GM04504 (cell line): ENCODE measurements around the gene ZNF280D.
"Not testable (repeated sequence)": the region's sequence is repeated elsewhere in the genome, so short reads cannot be mapped to it uniquely, and the experiment has no call there.

Experiments
- DNase-seq: peaks from one replicate; pipeline ENCODE4 v3.0.0-alpha.2; 2012; ENCODE audit warnings: low read depth

ZNF280D gene

GRCh38 chr15:56733136-56734012, at the start of gene ZNF280D:
TSS of gene ZNF280D (minus strand) at chr15:56733509. CDS start at chr15:56707109, 26,400 bp downstream.
- peak; percentile 79 for DNase-seq

GRCh38 chr15:56782306-56782705, 49.0 kb upstream of the ZNF280D start:
- no peak for DNase-seq

GRCh38 chr15:56781666-56782065, 48.4 kb upstream of the ZNF280D start:
- DNase-seq, result no peak

DNA sequence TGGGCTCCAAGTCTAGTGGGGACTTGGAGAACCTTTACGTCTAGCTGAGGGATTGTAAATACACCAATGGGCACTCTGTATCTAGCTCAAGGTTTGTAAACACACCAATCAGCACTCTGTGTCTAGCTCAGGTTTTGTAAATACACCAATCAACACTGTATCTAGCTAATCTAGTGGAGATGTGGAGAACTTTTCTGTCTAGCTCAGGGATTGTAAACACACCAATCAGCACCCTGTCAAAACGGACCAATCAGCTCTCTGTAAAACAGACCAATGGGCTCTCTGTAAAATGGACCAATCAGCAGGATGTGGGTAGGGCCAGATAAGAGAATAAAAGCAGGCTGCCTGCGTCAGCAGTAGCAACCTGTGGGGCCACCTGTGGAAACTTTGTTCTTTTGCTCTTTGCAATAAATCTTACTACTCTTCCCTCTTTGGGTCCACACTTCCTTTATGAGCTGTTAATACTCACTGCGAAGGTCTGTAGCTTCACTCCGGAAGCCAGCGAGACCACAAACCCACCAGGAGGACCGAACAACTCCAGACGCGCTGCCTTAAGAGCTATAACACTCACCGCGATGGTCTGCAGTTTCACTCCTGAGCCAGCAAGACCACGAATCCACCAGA, 46.9 kb upstream of the ZNF280D start:
- not testable (repeated sequence) for DNase-seq

GRCh38 chr15:56779449-56779848, 46.1 kb upstream of the ZNF280D start:
- not testable (repeated sequence) for DNase-seq

GRCh38 chr15:56778761-56779160, 45.5 kb upstream of the ZNF280D start:
- DNase-seq, result no peak

- no peak for DNase-seq
These were observed 43.5 kb upstream of the ZNF280D start for GRCh38 chr15:56776839-56777238.

GRCh38 chr15:56775641-56776040, 42.3 kb upstream of the ZNF280D start:
- DNase-seq, result no peak

DNA sequence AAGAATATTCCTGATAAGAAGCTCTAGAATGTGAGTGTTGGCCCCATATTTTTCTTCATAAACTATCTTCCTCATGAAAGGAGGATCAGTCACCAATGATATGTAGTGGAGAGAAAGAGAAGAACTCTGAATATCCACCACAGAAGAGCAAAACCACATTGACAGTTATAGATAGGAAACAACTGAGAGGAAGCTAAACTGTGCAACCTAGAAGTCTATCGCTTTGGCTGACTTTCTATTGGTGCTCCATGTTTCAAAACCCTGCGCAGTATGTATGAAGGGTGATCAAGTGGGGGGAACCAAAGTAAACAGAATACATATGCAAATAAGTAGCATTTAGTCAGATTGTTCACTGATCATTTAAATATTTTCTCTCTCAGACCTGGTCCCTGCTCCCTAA, 41.0 kb upstream of the ZNF280D start:
- no peak for DNase-seq

GRCh38 chr15:56772868-56773639, 39.7 kb upstream of the ZNF280D start:
- DNase-seq, result no peak

- DNase-seq, result no peak
These were observed 36.9 kb upstream of the ZNF280D start for GRCh38 chr15:56770173-56770572.

DNA sequence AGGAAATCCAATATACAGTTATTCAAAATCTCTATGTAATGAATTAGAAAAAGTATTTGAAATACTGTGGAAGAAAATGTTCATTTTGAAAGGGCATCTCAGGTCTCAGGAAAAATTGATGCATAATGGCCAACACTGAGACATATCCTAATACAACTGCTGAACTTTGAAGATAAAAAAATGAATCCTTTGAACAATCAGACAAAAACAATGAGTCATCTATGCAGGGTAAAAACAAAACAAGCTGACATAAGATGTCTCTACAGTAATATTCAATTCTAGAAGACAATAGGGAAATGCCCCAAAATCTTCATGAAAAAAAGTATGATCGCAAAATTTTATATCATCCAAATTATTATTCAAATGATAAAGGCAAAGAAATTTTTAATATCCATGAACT, 34.0 kb upstream of the ZNF280D start:
- DNase-seq, result no peak

- peak; percentile 74 for DNase-seq
These were observed 31.9 kb upstream of the ZNF280D start for GRCh38 chr15:56765251-56765650.

- no peak for DNase-seq
These were observed 30.0 kb upstream of the ZNF280D start for GRCh38 chr15:56763141-56763895.

DNA sequence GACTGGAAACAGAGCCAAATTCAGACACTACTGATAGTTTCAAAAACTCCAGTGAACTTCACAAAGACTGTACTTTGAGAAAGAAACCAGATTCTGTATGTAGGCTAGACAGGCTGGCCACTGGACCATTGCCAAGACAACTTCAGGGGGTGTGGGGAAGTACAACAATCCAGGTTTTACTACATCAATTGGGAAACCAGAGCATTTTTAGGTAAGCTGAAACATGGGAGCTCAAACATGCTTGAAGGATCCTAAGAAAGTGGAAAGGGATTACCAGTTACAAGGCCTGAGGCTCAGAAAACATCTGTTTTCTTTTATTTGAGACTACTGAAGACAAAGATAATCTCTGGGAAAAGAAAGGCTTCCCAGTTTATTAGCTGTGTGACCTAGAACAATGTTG, 26.9 kb upstream of the ZNF280D start:
- DNase-seq, result peak; percentile 40

- peak; percentile 90 for DNase-seq
These were observed 26.1 kb upstream of the ZNF280D start for GRCh38 chr15:56759450-56759845.

- DNase-seq, result peak; percentile 34
These were observed 25.6 kb upstream of the ZNF280D start for GRCh38 chr15:56758770-56759449.

- DNase-seq, result no peak
These were observed 24.6 kb upstream of the ZNF280D start for GRCh38 chr15:56757875-56758274.

GRCh38 chr15:56754772-56755370, 21.6 kb upstream of the ZNF280D start:
- no peak for DNase-seq

DNA sequence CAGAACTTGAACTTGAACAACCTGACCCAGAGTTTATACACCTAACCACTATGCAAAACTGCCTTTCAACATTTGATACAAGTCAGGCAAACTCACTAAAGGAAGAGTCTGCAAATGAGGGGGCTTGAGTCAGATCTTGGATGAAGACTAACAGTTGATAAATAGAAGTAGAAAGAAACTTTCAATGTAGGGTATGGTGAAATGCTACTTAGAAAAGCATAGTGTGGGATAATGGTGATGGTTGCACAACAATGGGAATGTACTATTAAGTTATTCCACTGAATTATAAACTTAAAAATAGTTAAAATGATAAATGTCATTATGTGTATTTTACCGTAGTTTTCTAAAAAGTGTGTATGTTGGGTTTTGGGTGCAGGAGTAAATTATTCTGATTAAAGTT, 19.7 kb upstream of the ZNF280D start:
- DNase-seq, result no peak

- DNase-seq, result no peak
These were observed 16.7 kb upstream of the ZNF280D start for GRCh38 chr15:56749982-56750381.
